Activated CD4-positive, alpha-beta T cell treated with anti-CD3 and anti-CD28 coated beads, Interleukin-2, Interleukin-4, amounts not matched to agents 100 ng/mL and 50 ng/mL, durations not matched to agents 16 hours and 8 hours (primary cell): ENCODE results near the gene DSTYK.
A peak's percentile ranks its signal among the peaks of the same experiment; 100 is the strongest.

ENCODE experiments used
- DNase-seq: peaks from one replicate; pipeline ENCODE4 v3.0.0-alpha.2; 2020; ENCODE audit warnings: low spot score

Gene DSTYK

DNA sequence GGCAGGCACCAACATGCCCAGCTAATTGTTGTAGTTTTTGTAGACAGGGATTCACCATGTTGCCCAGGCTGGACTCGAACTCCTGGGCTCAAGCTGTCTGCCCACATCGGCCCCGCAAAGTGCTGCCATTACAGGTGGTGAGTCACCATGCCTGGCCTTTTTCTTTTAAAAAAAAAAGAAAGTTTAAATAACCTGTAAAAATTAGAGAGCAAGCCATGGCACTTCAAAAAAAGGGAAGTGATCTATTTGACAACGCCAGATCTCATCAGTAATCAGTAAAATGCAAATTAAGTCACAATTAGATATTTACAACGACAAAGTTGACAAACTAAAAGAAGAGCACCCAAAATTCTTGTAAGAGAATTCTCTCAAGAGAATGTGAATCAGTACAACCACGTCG, 86.8 kb downstream of the DSTYK start:
- DNase-seq = no peak

GRCh38 chr1:205122489-205122882, 89.0 kb downstream of the DSTYK start:
- no peak for DNase-seq

GRCh38 chr1:205121660-205122488, 89.6 kb downstream of the DSTYK start, which contains the start of gene RBBP5:
RBBP5 (minus strand) TSS chr1:205121978; CDS start chr1:205121873, 105 bp downstream.
- peak; percentile 97 for DNase-seq

DNA sequence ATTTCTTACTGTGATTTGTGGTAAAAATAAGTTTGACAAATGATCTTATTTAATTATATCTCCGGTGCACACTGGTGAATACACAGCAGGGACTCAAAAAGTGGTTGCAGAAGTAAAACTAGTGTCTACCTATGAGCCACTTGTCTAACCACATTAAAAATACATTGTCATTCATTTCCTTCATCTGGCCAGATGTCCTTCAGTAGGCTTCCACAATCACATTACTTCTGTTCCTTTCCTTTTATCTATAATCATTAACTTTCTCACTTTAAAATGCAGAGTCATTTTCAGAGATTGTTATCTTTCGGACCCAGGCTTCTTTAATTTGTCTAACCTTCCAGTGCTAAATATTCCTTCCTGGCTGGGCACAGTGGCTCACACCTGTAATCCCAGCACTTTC, 92.8 kb downstream of the DSTYK start:
- no peak for DNase-seq

- DNase-seq = no peak
Observed at GRCh38 chr1:205111354-205111753, 100.1 kb downstream of the DSTYK start.

GRCh38 chr1:205109711-205110110, 101.8 kb downstream of the DSTYK start:
- no peak for DNase-seq

GRCh38 chr1:205109269-205109668, 102.2 kb downstream of the DSTYK start:
- DNase-seq = no peak

DNA sequence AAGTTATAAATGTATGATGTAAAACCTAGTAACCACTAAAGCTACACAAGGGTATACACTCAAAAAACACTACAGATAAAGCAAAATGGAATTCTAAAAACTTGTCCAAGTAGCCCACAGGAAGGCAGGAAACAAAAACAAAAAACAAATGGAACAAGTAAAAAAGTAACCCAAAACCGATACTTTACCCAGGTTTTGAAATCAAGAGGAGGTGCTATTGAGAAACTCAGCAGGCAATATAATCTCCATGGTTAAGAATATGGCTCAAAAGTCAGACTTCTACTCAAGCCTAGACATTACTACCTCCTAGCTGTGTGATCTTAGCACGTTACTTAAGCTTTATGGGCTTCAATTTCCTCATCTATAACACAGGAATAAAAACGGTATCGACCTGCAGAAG, 103.0 kb downstream of the DSTYK start:
- DNase-seq = no peak

DNA sequence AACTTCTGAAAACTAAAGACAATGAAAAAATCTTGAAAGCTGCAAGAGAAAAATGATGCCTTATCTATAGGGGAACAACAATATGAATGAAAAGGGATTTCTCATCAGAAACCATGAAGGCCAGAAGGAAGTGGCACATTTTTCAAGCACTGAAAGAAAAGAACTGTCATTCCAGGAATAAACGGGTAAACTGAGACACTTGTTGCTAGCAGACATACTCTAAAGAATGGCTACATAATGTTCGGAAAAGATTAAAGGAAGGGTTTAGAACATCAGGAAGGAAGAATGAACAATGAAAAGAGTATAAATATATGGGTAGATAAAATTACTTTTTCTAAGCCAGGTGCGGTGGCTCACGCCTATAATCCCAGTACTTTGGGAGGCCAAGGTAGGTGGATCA, 104.2 kb downstream of the DSTYK start:
- no peak for DNase-seq

DNA sequence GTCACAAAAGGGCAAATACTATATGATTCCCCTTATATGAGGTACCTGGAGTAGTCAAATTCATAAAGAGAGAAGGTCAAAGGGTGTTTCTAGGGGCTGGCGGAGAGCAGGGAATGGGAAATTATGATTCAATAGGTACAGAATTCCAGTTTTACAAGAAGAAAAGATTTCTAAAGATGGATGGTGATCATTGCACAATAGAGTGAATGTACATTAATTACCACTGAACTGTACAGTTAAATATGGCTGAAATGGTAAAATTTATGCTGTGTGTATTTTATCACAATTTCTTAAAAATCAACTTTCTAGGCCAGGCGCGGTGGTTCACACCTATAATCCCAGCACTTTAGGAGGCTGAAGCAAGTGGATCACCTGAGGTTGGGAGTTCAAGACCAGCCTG, 109.1 kb downstream of the DSTYK start:
- no peak for DNase-seq

DNA sequence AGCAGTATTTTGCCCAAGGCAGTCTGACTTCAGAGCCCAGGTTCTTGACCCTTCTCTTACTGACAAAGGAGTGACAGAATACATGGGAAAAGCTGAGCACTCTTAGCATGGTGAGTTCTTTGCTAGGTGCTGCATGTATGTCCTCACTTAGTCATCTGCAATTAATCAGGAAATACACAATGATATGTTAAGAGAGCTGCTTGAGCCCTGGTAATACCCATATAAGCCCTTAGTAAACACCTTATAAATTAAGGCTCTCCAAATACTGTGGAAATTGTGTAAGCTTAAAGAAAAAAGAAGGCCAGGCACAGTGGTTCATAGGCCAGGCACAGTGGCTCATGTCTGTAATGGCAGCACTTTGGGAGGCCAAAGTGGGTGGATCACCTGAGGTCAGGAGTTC, 113.3 kb downstream of the DSTYK start:
- no peak for DNase-seq

GRCh38 chr1:205095422-205095821, 116.1 kb downstream of the DSTYK start:
- DNase-seq = no peak
